ENCODE results near the gene USP37.

GRCh38 chr2:218505754-218506371 is 62.3 kb downstream of the USP37 start:
- TF ChIP-seq ZNF8 (CRISPR knock-in tag; IDR thresholded peaks at IDR 0.05) (no peak), TCF4 (CRISPR knock-in tag; IDR thresholded peaks at IDR 0.05; ENCODE audit: borderline replicate concordance) (no peak), ZFP3 (CRISPR knock-in tag; IDR thresholded peaks at IDR 0.05) (no peak), ZFP30 (CRISPR knock-in tag; IDR thresholded peaks at IDR 0.05) (no peak), PATZ1 (CRISPR knock-in tag; IDR thresholded peaks at IDR 0.05; ENCODE audit: borderline replicate concordance) (no peak), POU6F1 (CRISPR knock-in tag; IDR thresholded peaks at IDR 0.05; ENCODE audit: borderline replicate concordance, low read depth) (no peak), RARB (CRISPR knock-in tag; IDR thresholded peaks at IDR 0.05) (no peak)

Data from SK-N-SH treated with all-trans-retinoic acid at 6 μM for 48 hours (cell line).